A673 (cell line): ENCODE results near the gene DNASE2B. TPM values are rescaled to one million over a fixed set of nuclear protein-coding genes. Genes with fewer than 3 reads are reported as not detected.

Experiments used
- BruUV-seq: library from RNA; stranded (reverse); fragments of 400-500 nt; replicated peaks from 2 replicates; lab custom pipeline; 2021; lab: Mats Ljungman, UMichigan
- CTCF ChIA-PET: fragments of 300-600 bp; sonication (Branson Sonifier 250); formaldehyde crosslinking; loops from one replicate; lab custom pipeline; 2022; ENCODE audit warnings: antibody characterized with exemption; lab: Charles Lee
- POLR2A ChIA-PET: fragments of 300-600 bp; sonication (Branson Sonifier 250); formaldehyde crosslinking; loops from one replicate; lab custom pipeline; 2022; ENCODE audit warnings: antibody characterized with exemption; ENCODE audit not compliant: low non-redundant PET; lab: Charles Lee
- DNase-seq: peaks from one replicate; pipeline ENCODE4 v3.0.0-alpha.2; 2015; ENCODE audit warnings: low spot score
- H3K27ac ChIP-seq: fragments of 200-600 bp; sonication (generic); 2 replicates; pipeline ENCODE4 v1.5.1; 2016; ENCODE audit warnings: mixed run types, low read depth, mild to moderate bottlenecking, mixed read lengths, antibody characterized with exemption, low read length; ENCODE audit not compliant: poor library complexity, severe bottlenecking
- H3K27me3 ChIP-seq: fragments of 200-600 bp; sonication (generic); replicated peaks from 2 replicates; pipeline ENCODE4 v1.6.1; 2017; ENCODE audit warnings: mixed run types, low read depth, mild to moderate bottlenecking, mixed read lengths, antibody characterized with exemption, low read length; ENCODE audit not compliant: insufficient read depth, poor library complexity
- H3K36me3 ChIP-seq: fragments of 200-600 bp; sonication (generic); 2 replicates; pipeline ENCODE4 v1.6.1; 2016; ENCODE audit warnings: mixed run types, mild to moderate bottlenecking, mixed read lengths, antibody characterized with exemption, low read length; ENCODE audit not compliant: insufficient read depth, poor library complexity, severe bottlenecking
- H3K4me1 ChIP-seq: fragments of 200-600 bp; sonication (generic); 2 replicates; pipeline ENCODE4 v1.6.1; 2017; ENCODE audit warnings: mixed run types, mild to moderate bottlenecking, mixed read lengths, antibody characterized with exemption, low read length; ENCODE audit not compliant: insufficient read depth, poor library complexity, severe bottlenecking
- H3K4me3 ChIP-seq: fragments of 200-600 bp; sonication (generic); 2 replicates; pipeline ENCODE4 v1.5.1; 2016; ENCODE audit warnings: low read depth, mixed run types, mild to moderate bottlenecking, mixed read lengths, low read length; ENCODE audit not compliant: poor library complexity, severe bottlenecking
- H3K9me3 ChIP-seq: fragments of 200-600 bp; sonication (generic); 2 replicates; pipeline ENCODE4 v1.6.1; 2016; ENCODE audit warnings: mixed run types, low read depth, mild to moderate bottlenecking, mixed read lengths, antibody characterized with exemption, low read length; ENCODE audit not compliant: poor library complexity, severe bottlenecking
- EZH2 ChIP-seq: fragments of 200-600 bp; sonication (generic); IDR thresholded peaks from 2 replicates; pipeline ENCODE4 v1.6.1; 2017; ENCODE audit warnings: borderline replicate concordance, low read depth, mild to moderate bottlenecking, mixed read lengths, antibody characterized with exemption, low read length; ENCODE audit not compliant: poor library complexity, severe bottlenecking
- intact Hi-C: fragments of 100-400 bp; cut with micrococcal nuclease; formaldehyde crosslinking; loops from one replicate; pipeline ENCODE4 v1.10.0; 2022; ENCODE audit not compliant: unreplicated experiment
- total RNA-seq: library from RNA; stranded (reverse); gene quantifications from 2 replicates; pipeline ENCODE4 v1.2.3, GENCODE V29; 2021
- TF ChIP-seq, protein P1 (sequence below): fragments of 300-800, 200-600 bp; sonication (generic); conservative IDR thresholded peaks from 2 replicates; pipeline ENCODE4 v1.5.1; 2017; ENCODE audit warnings: low read depth, mild to moderate bottlenecking, antibody characterized with exemption, low read length, moderate library complexity, mixed read lengths

DNASE2B gene
- total RNA-seq, 1 experiment from 2014 or later = not detected

DNA sequence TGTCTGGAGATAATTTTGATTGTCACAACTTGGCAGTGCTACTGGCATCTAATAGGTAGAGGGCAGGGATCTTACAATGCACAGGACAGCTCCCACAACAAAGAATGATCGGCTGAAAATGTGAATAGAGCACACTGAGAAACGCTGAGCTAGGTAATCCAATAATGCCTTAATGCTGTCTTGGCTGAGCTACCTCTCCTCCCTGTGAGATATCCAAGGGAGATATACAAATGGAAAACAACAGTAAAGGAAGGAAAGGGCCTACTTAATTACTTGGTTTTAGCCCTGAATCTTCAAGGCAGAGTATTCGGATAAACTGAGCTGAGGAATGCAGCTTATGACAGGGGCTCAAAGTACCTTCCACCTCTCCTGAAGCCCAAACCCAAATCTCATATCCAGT, 2.9 kb downstream of the DNASE2B start:
- H3K9me3 ChIP-seq = no peaks in the 10 kb centered on the region
- H3K4me3 ChIP-seq = no peak overlapping the region
- H3K4me1 ChIP-seq = peaks cover 2% of the 10 kb centered on the region
- no peaks in the 10 kb centered on the region for H3K27me3 ChIP-seq
- CTCF ChIA-PET = interaction anchor here (0.5 kb wide), 1 partner anchor 16 kb away, joined by 3 read pairs; no protein-coding TSS in a partner anchor
- DNase-seq = peak; percentile 13
- BruUV-seq = no TSS peak
- intact Hi-C loops = no loop called here
- H3K27ac ChIP-seq = no peak overlapping the region
- H3K36me3 ChIP-seq = no peaks in the 10 kb centered on the region
- TF ChIP-seq, protein P1, sequence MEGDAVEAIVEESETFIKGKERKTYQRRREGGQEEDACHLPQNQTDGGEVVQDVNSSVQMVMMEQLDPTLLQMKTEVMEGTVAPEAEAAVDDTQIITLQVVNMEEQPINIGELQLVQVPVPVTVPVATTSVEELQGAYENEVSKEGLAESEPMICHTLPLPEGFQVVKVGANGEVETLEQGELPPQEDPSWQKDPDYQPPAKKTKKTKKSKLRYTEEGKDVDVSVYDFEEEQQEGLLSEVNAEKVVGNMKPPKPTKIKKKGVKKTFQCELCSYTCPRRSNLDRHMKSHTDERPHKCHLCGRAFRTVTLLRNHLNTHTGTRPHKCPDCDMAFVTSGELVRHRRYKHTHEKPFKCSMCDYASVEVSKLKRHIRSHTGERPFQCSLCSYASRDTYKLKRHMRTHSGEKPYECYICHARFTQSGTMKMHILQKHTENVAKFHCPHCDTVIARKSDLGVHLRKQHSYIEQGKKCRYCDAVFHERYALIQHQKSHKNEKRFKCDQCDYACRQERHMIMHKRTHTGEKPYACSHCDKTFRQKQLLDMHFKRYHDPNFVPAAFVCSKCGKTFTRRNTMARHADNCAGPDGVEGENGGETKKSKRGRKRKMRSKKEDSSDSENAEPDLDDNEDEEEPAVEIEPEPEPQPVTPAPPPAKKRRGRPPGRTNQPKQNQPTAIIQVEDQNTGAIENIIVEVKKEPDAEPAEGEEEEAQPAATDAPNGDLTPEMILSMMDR = no peak
- no peak for TF ChIP-seq EZH2
- POLR2A ChIA-PET = no interaction called here

DNA sequence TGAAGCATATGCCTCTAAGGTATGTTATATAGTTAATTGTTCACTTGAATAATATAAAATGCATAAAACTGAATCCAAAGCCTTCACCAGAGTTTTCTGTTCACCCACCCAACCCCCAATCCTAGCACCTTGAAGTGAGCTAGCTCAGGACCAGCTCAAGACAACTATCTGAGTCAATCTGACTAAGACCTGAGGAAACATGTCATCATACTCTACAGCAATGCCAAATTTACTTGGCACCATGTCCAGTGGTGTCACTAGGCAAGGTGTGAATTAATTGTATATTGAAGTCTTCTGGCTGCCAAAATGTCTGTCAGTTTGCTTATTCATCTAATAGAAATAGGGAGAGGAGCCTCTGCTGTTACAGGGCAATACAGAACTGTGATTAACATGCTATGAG, 3.8 kb downstream of the DNASE2B start:
- TF ChIP-seq, protein P1 = no peak
- TF ChIP-seq EZH2 = no peak
- Histone ChIP-seq H3K4me1 (peaks cover 2% of the 10 kb centered on the region), H3K27me3 (no peaks in the 10 kb centered on the region), H3K36me3 (no peaks in the 10 kb centered on the region), H3K4me3 (no peak overlapping the region), H3K27ac (no peak overlapping the region), H3K9me3 (no peaks in the 10 kb centered on the region)
- ChIA-PET CTCF (no interaction called here), POLR2A (no interaction called here)
- intact Hi-C loops = no loop called here
- no TSS peak for BruUV-seq
- DNase-seq = no peak

DNA sequence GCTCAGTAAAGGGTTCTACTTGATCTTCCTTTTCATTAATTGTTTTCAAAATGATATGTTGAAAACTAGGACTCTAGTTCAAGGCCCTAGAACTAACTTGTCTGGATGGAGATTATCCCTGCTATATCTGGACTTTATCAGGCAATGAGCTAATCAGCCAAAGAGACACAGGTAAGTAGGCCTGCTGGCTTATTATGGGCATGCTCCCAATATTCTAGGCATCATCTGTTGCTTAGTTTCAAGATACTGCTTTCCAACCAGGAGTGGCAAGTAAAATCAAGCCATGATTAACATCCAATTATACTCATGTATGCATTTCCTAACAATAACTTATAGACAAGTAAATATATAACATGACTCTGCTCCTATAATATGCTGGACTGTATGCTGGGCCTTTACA, 4.2 kb downstream of the DNASE2B start:
- H3K4me1 ChIP-seq = peaks cover 2% of the 10 kb centered on the region
- ChIA-PET POLR2A (no interaction called here), CTCF (no interaction called here)
- BruUV-seq = no TSS peak
- no peak overlapping the region for H3K4me3 ChIP-seq
- no peak overlapping the region for H3K27ac ChIP-seq
- no peaks in the 10 kb centered on the region for H3K9me3 ChIP-seq
- no peaks in the 10 kb centered on the region for H3K36me3 ChIP-seq
- intact Hi-C loops = no loop called here
- DNase-seq = no peak
- no peaks in the 10 kb centered on the region for H3K27me3 ChIP-seq
- TF ChIP-seq, protein P1 = no peak
- no peak for TF ChIP-seq EZH2
